ENCODE measurements around the gene SUSD6.
A peak's percentile ranks its signal among the peaks of the same experiment; 100 is the strongest.
"Not testable (repeated sequence)": the region's sequence is repeated elsewhere in the genome, so short reads cannot be mapped to it uniquely, and the experiment has no call there.

The SUSD6 gene

GRCh38 chr14:69698572-69698971 is 87.2 kb downstream of the SUSD6 start:
- no peak for DNase-seq

GRCh38 chr14:69699243-69699642 is 87.8 kb downstream of the SUSD6 start:
- not testable (repeated sequence) for DNase-seq

- peak; percentile 76 for DNase-seq
Observed at GRCh38 chr14:69699748-69700303, 88.4 kb downstream of the SUSD6 start.

- DNase-seq: no peak
Observed at GRCh38 chr14:69700575-69700974, 89.2 kb downstream of the SUSD6 start.

GRCh38 chr14:69701291-69701690 is 89.9 kb downstream of the SUSD6 start:
- DNase-seq: no peak

GRCh38 chr14:69701857-69702256 is 90.5 kb downstream of the SUSD6 start:
- DNase-seq: no peak

- no peak for DNase-seq
Observed at GRCh38 chr14:69703047-69704039, 91.9 kb downstream of the SUSD6 start.

- no peak for DNase-seq
Observed at GRCh38 chr14:69704319-69704718, 92.9 kb downstream of the SUSD6 start.

- DNase-seq: no peak
Observed at GRCh38 chr14:69705706-69706105, 94.3 kb downstream of the SUSD6 start.

- no peak for DNase-seq
Observed at GRCh38 chr14:69708049-69708448, 96.7 kb downstream of the SUSD6 start.

- DNase-seq: no peak
Observed at GRCh38 chr14:69708586-69709560, 97.5 kb downstream of the SUSD6 start.

- no peak for DNase-seq
Observed at GRCh38 chr14:69710378-69710777, 99.0 kb downstream of the SUSD6 start.

- DNase-seq: peak; percentile 91
Observed at GRCh38 chr14:69711065-69711464, 99.7 kb downstream of the SUSD6 start.

GRCh38 chr14:69711477-69711876 is 100.1 kb downstream of the SUSD6 start:
- DNase-seq: peak; percentile 91

- peak; percentile 72 for DNase-seq
Observed at GRCh38 chr14:69711881-69712560, 100.6 kb downstream of the SUSD6 start.

- peak; percentile 90 for DNase-seq
Observed at GRCh38 chr14:69712599-69713088, 101.2 kb downstream of the SUSD6 start.

GRCh38 chr14:69713209-69713781 is 101.9 kb downstream of the SUSD6 start:
- peak; percentile 99 for DNase-seq

- DNase-seq: peak; percentile 44
Observed at GRCh38 chr14:69713993-69714679, 102.7 kb downstream of the SUSD6 start.

GRCh38 chr14:69715725-69716477 is 104.5 kb downstream of the SUSD6 start:
- peak; percentile 96 for DNase-seq

GRCh38 chr14:69716478-69717187 is 105.2 kb downstream of the SUSD6 start:
- peak; percentile 76 for DNase-seq
